A673 (cell line): Measurements from ENCODE around the gene LRRC15. TPM values are rescaled to one million over a fixed set of nuclear protein-coding genes. Genes with fewer than 3 reads are reported as not detected.

ENCODE experiments used
- BruUV-seq: library from RNA; stranded (reverse); fragments of 400-500 nt; replicated peaks from 2 replicates; lab custom pipeline; 2021; lab: Mats Ljungman, UMichigan
- CTCF ChIA-PET: fragments of 300-600 bp; sonication (Branson Sonifier 250); formaldehyde crosslinking; loops from one replicate; lab custom pipeline; 2022; ENCODE audit warnings: antibody characterized with exemption; lab: Charles Lee
- POLR2A ChIA-PET: fragments of 300-600 bp; sonication (Branson Sonifier 250); formaldehyde crosslinking; loops from one replicate; lab custom pipeline; 2022; ENCODE audit warnings: antibody characterized with exemption; ENCODE audit not compliant: low non-redundant PET; lab: Charles Lee
- DNase-seq: peaks from one replicate; pipeline ENCODE4 v3.0.0-alpha.2; 2015; ENCODE audit warnings: low spot score
- H3K27ac ChIP-seq: fragments of 200-600 bp; sonication (generic); 2 replicates; pipeline ENCODE4 v1.5.1; 2016; ENCODE audit warnings: mixed run types, low read depth, mild to moderate bottlenecking, mixed read lengths, antibody characterized with exemption, low read length; ENCODE audit not compliant: poor library complexity, severe bottlenecking
- H3K27me3 ChIP-seq: fragments of 200-600 bp; sonication (generic); replicated peaks from 2 replicates; pipeline ENCODE4 v1.6.1; 2017; ENCODE audit warnings: mixed run types, low read depth, mild to moderate bottlenecking, mixed read lengths, antibody characterized with exemption, low read length; ENCODE audit not compliant: insufficient read depth, poor library complexity
- H3K36me3 ChIP-seq: fragments of 200-600 bp; sonication (generic); 2 replicates; pipeline ENCODE4 v1.6.1; 2016; ENCODE audit warnings: mixed run types, mild to moderate bottlenecking, mixed read lengths, antibody characterized with exemption, low read length; ENCODE audit not compliant: insufficient read depth, poor library complexity, severe bottlenecking
- H3K4me1 ChIP-seq: fragments of 200-600 bp; sonication (generic); 2 replicates; pipeline ENCODE4 v1.6.1; 2017; ENCODE audit warnings: mixed run types, mild to moderate bottlenecking, mixed read lengths, antibody characterized with exemption, low read length; ENCODE audit not compliant: insufficient read depth, poor library complexity, severe bottlenecking
- H3K4me3 ChIP-seq: fragments of 200-600 bp; sonication (generic); 2 replicates; pipeline ENCODE4 v1.5.1; 2016; ENCODE audit warnings: low read depth, mixed run types, mild to moderate bottlenecking, mixed read lengths, low read length; ENCODE audit not compliant: poor library complexity, severe bottlenecking
- H3K9me3 ChIP-seq: fragments of 200-600 bp; sonication (generic); 2 replicates; pipeline ENCODE4 v1.6.1; 2016; ENCODE audit warnings: mixed run types, low read depth, mild to moderate bottlenecking, mixed read lengths, antibody characterized with exemption, low read length; ENCODE audit not compliant: poor library complexity, severe bottlenecking
- CTCF ChIP-seq: fragments of 300-800, 200-600 bp; sonication (generic); conservative IDR thresholded peaks from 2 replicates; pipeline ENCODE4 v1.5.1; 2017; ENCODE audit warnings: low read depth, mild to moderate bottlenecking, antibody characterized with exemption, low read length, moderate library complexity, mixed read lengths
- EZH2 ChIP-seq: fragments of 200-600 bp; sonication (generic); IDR thresholded peaks from 2 replicates; pipeline ENCODE4 v1.6.1; 2017; ENCODE audit warnings: borderline replicate concordance, low read depth, mild to moderate bottlenecking, mixed read lengths, antibody characterized with exemption, low read length; ENCODE audit not compliant: poor library complexity, severe bottlenecking
- intact Hi-C: fragments of 100-400 bp; cut with micrococcal nuclease; formaldehyde crosslinking; loops from one replicate; pipeline ENCODE4 v1.10.0; 2022; ENCODE audit not compliant: unreplicated experiment
- total RNA-seq: library from RNA; stranded (reverse); gene quantifications from 2 replicates; pipeline ENCODE4 v1.2.3, GENCODE V29; 2021

LRRC15 gene
- total RNA-seq, 1 experiment from 2014 or later = not detected

- Histone ChIP-seq H3K27ac (no peak overlapping the region), H3K4me3 (no peak overlapping the region), H3K9me3 (peaks cover 9% of the 10 kb centered on the region), H3K36me3 (no peaks in the 10 kb centered on the region), H3K4me1 (peaks cover 14% of the 10 kb centered on the region), H3K27me3 (no peaks in the 10 kb centered on the region)
- intact Hi-C loops = no loop called here
- no peak for TF ChIP-seq EZH2
- no peak for TF ChIP-seq CTCF
- CTCF ChIA-PET = interaction anchor here (1.0 kb wide), 1 partner anchor 203 kb away, joined by 3 read pairs; no protein-coding TSS in a partner anchor
- no TSS peak for BruUV-seq
- POLR2A ChIA-PET = no interaction called here
- no peak for DNase-seq
Measured at GRCh38 chr3:194390835-194391234, 21.3 kb upstream of the LRRC15 start.

- H3K27me3 ChIP-seq = no peaks in the 10 kb centered on the region
- POLR2A ChIA-PET = no interaction called here
- H3K4me3 ChIP-seq = no peak overlapping the region
- H3K27ac ChIP-seq = no peak overlapping the region
- intact Hi-C loops = no loop called here
- TF ChIP-seq CTCF = no peak
- no peak for TF ChIP-seq EZH2
- CTCF ChIA-PET = no interaction called here
- H3K36me3 ChIP-seq = no peaks in the 10 kb centered on the region
- peaks cover 9% of the 10 kb centered on the region for H3K9me3 ChIP-seq
- no TSS peak for BruUV-seq
- DNase-seq = no peak
- no peaks in the 10 kb centered on the region for H3K4me1 ChIP-seq
Measured at GRCh38 chr3:194389269-194389668, 19.7 kb upstream of the LRRC15 start.

- Histone ChIP-seq H3K4me1 (no peaks in the 10 kb centered on the region), H3K27ac (no peak overlapping the region), H3K36me3 (no peaks in the 10 kb centered on the region), H3K4me3 (no peak overlapping the region), H3K9me3 (peaks cover 9% of the 10 kb centered on the region), H3K27me3 (no peaks in the 10 kb centered on the region)
- no TSS peak for BruUV-seq
- POLR2A ChIA-PET = no interaction called here
- intact Hi-C loops = no loop called here
- no peak for TF ChIP-seq CTCF
- no peak for TF ChIP-seq EZH2
- DNase-seq = no peak
- CTCF ChIA-PET = no interaction called here
Measured at GRCh38 chr3:194387926-194388418, 18.4 kb upstream of the LRRC15 start.
